Measurements from ENCODE around the gene NQO1.

NQO1 gene

GRCh38 chr16:69706256-69706974 lies 19.9 kb downstream of the NQO1 start:
- no peak for DNase-seq

DNA sequence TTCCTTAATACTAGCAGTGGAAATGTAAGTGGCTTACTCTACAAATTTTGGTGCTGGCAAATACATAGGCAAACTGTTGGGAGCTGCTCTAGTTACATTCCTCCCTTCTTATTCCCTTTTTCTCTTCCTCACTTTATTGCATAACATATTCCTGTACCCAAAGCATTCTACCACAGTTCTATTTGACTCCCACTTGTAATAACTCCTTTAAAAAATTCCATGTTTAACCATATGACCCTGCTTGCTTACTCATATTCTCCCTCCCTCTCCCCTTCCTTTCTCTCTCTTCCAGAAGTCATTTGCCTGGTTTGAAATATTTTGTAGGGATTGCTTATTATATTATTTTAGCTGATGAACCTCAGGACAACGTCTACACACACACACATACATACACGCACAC lies 22.7 kb downstream of the NQO1 start:
- no peak for DNase-seq

GRCh38 chr16:69701866-69702265 lies 24.5 kb downstream of the NQO1 start:
- DNase-seq, result no peak

GRCh38 chr16:69701452-69701851 lies 24.9 kb downstream of the NQO1 start:
- DNase-seq, result no peak

- no peak for DNase-seq
Observed at GRCh38 chr16:69699915-69700314, 26.4 kb downstream of the NQO1 start.

- no peak for DNase-seq
Observed at GRCh38 chr16:69698404-69698803, 28.0 kb downstream of the NQO1 start.

- no peak for DNase-seq
Observed at GRCh38 chr16:69693916-69694315, 32.4 kb downstream of the NQO1 start.

DNA sequence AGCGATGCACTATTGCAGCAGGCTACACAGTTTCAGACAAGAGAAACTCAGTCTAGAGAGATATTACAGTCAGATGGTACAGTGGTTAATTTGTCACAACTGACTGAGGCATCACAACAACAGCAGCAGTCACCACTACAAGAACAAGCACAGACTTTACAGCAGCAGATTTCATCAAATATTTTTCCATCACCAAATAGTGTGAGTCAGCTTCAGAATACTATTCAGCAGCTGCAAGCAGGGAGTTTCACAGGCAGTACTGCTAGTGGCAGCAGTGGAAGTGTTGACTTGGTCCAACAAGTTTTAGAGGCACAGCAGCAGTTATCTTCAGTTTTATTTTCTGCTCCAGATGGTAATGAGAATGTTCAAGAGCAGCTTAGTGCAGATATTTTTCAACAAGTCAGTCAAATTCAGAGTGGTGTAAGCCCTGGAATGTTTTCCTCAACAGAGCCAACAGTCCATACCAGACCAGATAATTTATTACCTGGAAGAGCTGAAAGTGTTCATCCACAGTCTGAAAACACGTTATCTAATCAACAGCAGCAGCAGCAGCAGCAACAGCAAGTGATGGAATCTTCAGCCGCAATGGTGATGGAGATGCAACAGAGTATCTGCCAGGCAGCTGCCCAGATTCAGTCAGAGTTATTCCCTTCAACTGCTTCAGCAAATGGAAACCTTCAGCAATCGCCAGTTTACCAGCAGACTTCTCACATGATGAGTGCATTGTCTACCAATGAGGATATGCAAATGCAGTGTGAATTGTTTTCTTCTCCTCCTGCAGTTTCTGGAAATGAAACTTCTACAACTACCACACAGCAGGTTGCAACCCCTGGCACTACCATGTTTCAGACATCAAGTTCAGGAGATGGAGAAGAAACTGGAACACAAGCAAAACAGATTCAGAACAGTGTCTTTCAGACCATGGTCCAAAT lies 34.1 kb downstream of the NQO1 start:
- peak; percentile 4 for DNase-seq

- no peak for DNase-seq
Observed at GRCh38 chr16:69688589-69688988, 37.8 kb downstream of the NQO1 start.

DNA sequence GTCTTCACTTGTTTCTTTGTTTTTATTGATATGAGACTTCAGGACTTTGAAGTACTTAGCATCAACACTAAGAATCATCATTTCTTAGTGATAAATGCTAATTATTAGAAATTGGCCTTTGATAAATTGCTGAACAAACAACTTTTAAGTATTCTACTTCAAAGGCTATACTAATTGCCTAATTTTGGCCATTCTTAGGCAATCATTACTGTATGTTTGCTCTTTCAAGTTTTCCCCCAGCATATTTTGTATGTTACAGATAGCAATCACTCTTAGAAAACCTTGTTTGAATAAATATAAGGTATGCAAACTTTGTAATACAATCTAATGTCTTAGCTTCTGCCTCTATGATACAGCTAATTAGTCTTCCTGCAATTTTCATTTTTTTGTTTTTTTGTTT lies 46.0 kb downstream of the NQO1 start:
- DNase-seq, result no peak

- DNase-seq, result no peak
Observed at GRCh38 chr16:69672998-69673713, 53.2 kb downstream of the NQO1 start.

DNA sequence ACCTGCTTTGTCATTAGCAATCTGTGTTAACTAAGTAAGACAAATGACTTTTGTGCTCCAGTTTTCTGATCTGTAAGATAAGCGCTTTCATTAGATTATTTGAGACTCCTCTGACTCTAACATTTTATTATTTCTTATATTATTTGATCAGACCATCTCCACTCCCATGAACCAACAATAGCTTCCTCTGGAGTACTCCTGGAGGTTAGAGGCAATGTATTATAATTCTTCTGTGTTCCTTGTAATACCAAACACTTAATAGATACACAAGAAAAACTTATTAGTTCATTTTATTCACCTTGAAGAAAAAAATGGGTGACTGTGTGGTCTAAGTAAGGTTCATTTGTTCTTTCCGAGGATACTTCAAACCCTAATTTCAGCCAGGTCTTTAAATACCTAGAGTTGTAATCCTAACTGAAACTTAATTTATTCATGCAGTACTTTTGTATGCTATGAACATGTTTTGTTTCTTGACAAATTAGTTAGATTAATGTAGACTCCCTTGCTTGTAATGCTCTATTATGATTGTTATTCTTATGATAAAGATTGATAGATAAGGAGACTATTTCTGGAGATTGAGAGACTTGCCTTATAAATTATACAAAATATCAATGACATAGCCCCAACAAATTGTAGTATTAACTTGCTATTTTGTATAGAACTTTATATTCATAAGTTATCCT lies 53.9 kb downstream of the NQO1 start:
- DNase-seq, result no peak

GRCh38 chr16:69669577-69669976 lies 56.8 kb downstream of the NQO1 start:
- no peak for DNase-seq

GRCh38 chr16:69663846-69664245 lies 62.5 kb downstream of the NQO1 start:
- DNase-seq, result no peak

DNA sequence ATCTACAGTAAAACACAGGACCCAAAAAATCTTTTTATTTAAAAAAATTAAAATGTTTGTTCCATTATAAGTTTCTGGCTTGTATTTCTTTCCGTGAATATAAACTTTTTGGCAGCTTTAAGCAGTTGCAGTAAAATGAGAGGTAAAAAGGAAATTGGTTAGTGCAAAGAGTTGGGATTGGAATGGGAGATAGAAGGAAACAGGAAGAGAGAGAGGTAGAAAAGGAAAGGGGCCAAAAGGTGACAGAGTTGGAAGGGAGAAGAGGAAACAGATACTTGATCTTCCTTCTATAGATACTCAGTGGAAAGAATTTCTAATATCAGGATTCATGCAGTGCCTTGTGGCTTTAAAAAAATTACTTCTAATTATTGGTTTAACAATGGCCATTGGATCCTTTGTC lies 63.5 kb downstream of the NQO1 start:
- no peak for DNase-seq

- no peak for DNase-seq
Observed at GRCh38 chr16:69660166-69660565, 66.2 kb downstream of the NQO1 start.
